GM12892 (cell line): ENCODE measurements around the gene MYG1.

ENCODE experiments used
- POLR2A ChIP-seq: IDR thresholded peaks from 2 replicates; pipeline ENCODE4 v1.6.1; 2011; ENCODE audit warnings: low read depth, low read length, control low read depth
- POLR2AphosphoS5 ChIP-seq: IDR thresholded peaks from 2 replicates; pipeline ENCODE4 v1.6.1; 2011; ENCODE audit warnings: low read depth, low read length, control low read depth

- TF ChIP-seq POLR2AphosphoS5 (no peak), POLR2A (no peak)
These were observed 21.1 kb downstream of the MYG1 start for GRCh38 chr12:53320352-53321195.
